ENCODE results near the gene PCCA. TPM values are rescaled to one million over a fixed set of nuclear protein-coding genes. Genes with fewer than 3 reads are reported as not detected.

The PCCA gene
- total RNA-seq, 1 experiment from 2014 or later = 16.1 TPM

DNA sequence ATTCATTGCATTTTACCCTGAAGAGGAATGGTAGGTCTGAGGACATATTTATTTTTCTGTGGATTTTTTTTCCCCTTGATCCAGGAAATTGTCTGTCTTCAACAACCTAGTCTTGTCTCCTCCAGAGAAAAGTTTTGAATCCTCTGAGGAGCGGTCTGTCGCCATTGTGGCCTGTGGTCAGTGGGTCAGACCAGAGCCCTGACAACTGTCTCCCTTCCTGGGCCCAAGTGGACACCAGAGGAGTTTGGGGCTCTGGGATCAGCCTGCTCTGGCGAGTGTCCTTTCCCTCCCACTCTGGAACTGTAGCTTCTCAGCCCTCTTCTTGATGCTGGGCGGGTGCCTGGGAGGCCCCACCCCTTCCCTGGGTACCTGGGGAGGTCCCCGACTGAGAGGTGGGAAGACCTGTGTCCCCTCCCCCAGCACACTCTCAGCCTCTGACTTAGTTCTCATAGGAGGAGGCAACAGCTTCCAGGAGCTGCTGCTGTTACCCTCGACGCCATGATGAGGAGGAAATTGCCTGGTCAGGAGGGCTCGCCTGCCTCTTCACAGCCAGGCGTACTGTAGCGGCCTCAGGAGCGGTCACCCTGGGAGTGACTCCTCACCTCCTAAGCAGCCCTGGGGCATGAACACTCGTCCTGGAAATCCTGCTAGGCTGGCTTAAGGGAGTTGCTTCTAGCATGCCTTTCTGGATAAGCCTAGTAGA lies 389.4 kb downstream of the PCCA start:
- ChIA-PET POLR2A (ENCODE audit: unreplicated experiment) (no interaction called here), CTCF (no interaction called here)

DNA sequence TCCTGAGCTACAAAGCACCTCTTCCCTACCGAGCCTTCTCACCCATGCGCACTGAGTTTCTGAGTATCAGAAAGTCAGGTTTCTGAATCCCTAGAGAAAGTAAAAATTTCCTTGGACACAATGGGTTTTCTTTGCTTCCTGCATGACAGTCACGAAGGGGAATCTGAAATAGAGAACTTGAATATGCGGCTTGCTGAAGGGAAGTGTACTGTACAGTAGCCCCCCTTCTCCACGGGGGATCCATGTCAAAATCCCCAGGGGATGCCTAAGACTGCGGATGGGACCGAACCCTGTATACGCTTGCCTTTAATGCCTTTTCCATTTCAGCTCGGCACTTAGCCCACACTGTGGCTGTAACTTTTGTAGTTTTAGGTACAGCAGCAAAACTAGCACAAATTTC lies 391.8 kb downstream of the PCCA start:
- Histone ChIP-seq H3K27ac (no peak overlapping the region), H3K79me2 (ENCODE audit: low read depth) (no peaks in the 10 kb centered on the region), H3K9me3 (ENCODE audit: insufficient read depth, low read depth) (no peaks in the 10 kb centered on the region), H4K20me1 (ENCODE audit: insufficient read depth) (no peaks in the 10 kb centered on the region), H3K4me3 (no peak overlapping the region), H3K9me2 (ENCODE audit: insufficient read depth) (no peaks in the 10 kb centered on the region), H3K36me3 (ENCODE audit: low read depth) (no peaks in the 10 kb centered on the region), H2AFZ (no peak overlapping the region), H3K27me3 (ENCODE audit: insufficient read depth, low read depth) (no peaks in the 10 kb centered on the region), H3F3A (ENCODE audit: insufficient read depth, low read depth) (no peaks in the 10 kb centered on the region), H3K4me1 (replicated peaks; ENCODE audit: insufficient read depth) (0 out of 2 replicates have a peak, but pooled peaks cover 4% of the 10 kb centered on the region), H3K4me2 (no peak overlapping the region)
- ChIA-PET CTCF (no interaction called here), POLR2A (ENCODE audit: unreplicated experiment) (no interaction called here)
- no TSS peak for BruUV-seq (replicated peaks)
- TF ChIP-seq EZH2 (IDR thresholded peaks at IDR 0.05; ENCODE audit: low read depth) (no peak), CTCF (conservative IDR thresholded peaks at IDR 0.05) (no peak)
- DNase-seq = no peak
- intact Hi-C loops (cut with micrococcal nuclease; ENCODE audit: unreplicated experiment) = no loop called here

More for the DNA sequence above, 389.4 kb downstream of the PCCA start:
- intact Hi-C loops (cut with micrococcal nuclease; ENCODE audit: unreplicated experiment) = no loop called here
- no peak overlapping the region for H3K27ac ChIP-seq
- H3K4me2 ChIP-seq = no peak overlapping the region
- no peak overlapping the region for H2AFZ ChIP-seq
- H3K9me2 ChIP-seq (ENCODE audit: insufficient read depth) = no peaks in the 10 kb centered on the region
- no peaks in the 10 kb centered on the region for H3F3A ChIP-seq (ENCODE audit: insufficient read depth, low read depth)
- BruUV-seq (replicated peaks) = no TSS peak
- 0 out of 2 replicates have a peak, but pooled peaks cover 4% of the 10 kb centered on the region for H3K4me1 ChIP-seq (replicated peaks; ENCODE audit: insufficient read depth)
- H3K36me3 ChIP-seq (ENCODE audit: low read depth) = no peaks in the 10 kb centered on the region
- H3K27me3 ChIP-seq (ENCODE audit: insufficient read depth, low read depth) = no peaks in the 10 kb centered on the region
- TF ChIP-seq CTCF (conservative IDR thresholded peaks at IDR 0.05) (no peak), EZH2 (IDR thresholded peaks at IDR 0.05; ENCODE audit: low read depth) (no peak)
- H3K9me3 ChIP-seq (ENCODE audit: insufficient read depth, low read depth) = no peaks in the 10 kb centered on the region
- no peaks in the 10 kb centered on the region for H3K79me2 ChIP-seq (ENCODE audit: low read depth)
- no peaks in the 10 kb centered on the region for H4K20me1 ChIP-seq (ENCODE audit: insufficient read depth)
- no peak overlapping the region for H3K4me3 ChIP-seq
- DNase-seq = peak; percentile 18 to 39

DNA sequence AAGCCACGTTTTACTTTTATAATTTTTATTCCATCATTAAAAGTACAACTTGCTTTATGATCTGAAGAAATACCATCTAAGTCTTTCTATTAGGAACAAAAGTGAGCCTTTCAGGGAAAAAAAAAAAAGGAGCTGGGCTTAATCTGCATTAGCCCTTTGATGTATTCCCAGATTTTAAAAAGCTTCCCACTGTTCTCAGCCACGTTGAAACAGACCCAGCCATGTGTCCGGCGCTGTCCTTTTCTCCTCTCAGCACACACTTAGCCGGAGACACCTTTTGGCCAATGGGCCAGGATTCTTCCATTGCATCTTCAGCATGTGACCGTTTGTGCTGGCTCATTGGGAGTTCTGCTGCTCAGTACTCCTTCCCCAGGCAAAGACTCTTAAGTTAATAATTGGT lies 394.2 kb downstream of the PCCA start:
- ChIA-PET CTCF (no interaction called here), POLR2A (ENCODE audit: unreplicated experiment) (no interaction called here)
- Histone ChIP-seq H3F3A (ENCODE audit: insufficient read depth, low read depth) (no peaks in the 10 kb centered on the region), H2AFZ (no peak overlapping the region), H3K9me3 (ENCODE audit: insufficient read depth, low read depth) (no peaks in the 10 kb centered on the region), H3K79me2 (ENCODE audit: low read depth) (no peaks in the 10 kb centered on the region), H3K9me2 (ENCODE audit: insufficient read depth) (no peaks in the 10 kb centered on the region), H4K20me1 (ENCODE audit: insufficient read depth) (no peaks in the 10 kb centered on the region), H3K27me3 (ENCODE audit: insufficient read depth, low read depth) (no peaks in the 10 kb centered on the region), H3K4me3 (no peak overlapping the region), H3K36me3 (ENCODE audit: low read depth) (no peaks in the 10 kb centered on the region), H3K4me1 (replicated peaks; ENCODE audit: insufficient read depth) (0 out of 2 replicates have a peak, but pooled peaks cover 4% of the 10 kb centered on the region), H3K4me2 (no peak overlapping the region), H3K27ac (no peak overlapping the region)
- no peak for DNase-seq
- intact Hi-C loops (cut with micrococcal nuclease; ENCODE audit: unreplicated experiment) = loop anchor here (2.0 kb wide), 1 partner anchor 74 kb away; no protein-coding TSS in a partner anchor
- TF ChIP-seq CTCF (conservative IDR thresholded peaks at IDR 0.05) (no peak), EZH2 (IDR thresholded peaks at IDR 0.05; ENCODE audit: low read depth) (no peak)
- BruUV-seq (replicated peaks) = no TSS peak

Measured in PC-9 (cell line).